Putamen (tissue), 1 donor: ENCODE measurements around the gene BOD1L1.

Source experiments
- DNase-seq: peaks from one replicate; pipeline ENCODE4 v3.0.0-alpha.2; 2016; ENCODE audit warnings: low spot score

The BOD1L1 gene

DNA sequence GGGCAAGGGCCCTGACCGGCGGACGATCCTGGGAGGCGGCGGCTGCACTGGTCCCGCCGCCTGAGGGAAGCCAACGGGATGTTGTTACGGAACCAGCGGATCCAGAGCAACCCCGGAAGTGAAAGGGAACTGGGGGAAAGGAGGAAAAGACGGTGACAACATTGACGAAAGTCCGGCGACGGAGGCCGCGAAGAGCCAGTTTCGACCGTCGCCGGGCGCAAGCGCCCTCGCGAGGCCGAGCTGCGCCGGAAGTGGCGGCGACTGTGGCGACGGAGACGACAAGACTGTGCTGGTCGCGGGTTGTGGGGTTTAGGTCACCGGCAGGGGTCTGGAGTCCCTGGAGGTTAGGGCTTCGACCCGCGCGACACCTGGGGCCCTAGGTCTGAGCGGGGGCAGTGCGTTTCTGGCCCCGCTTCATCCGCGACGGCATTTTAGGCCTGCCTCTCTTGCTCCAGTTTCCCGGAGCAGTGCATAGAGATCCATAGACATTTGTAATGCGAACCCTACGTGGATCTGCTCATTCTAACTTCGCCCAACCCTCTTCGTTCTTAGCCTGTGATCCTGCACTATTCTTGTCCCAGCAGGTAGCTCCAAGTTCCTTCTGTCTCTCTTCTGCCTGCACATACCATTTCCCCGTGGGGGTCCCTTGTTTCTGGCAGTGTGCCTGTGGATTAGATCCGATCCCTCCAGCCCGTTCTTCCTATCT is at the start of gene BOD1L1:
Gene BOD1L1 (minus strand): TSS at position 120 of the 706 bp plus-strand sequence. CDS start 138 bp downstream, outside the sequence.
- peak; percentile 93 for DNase-seq

DNA sequence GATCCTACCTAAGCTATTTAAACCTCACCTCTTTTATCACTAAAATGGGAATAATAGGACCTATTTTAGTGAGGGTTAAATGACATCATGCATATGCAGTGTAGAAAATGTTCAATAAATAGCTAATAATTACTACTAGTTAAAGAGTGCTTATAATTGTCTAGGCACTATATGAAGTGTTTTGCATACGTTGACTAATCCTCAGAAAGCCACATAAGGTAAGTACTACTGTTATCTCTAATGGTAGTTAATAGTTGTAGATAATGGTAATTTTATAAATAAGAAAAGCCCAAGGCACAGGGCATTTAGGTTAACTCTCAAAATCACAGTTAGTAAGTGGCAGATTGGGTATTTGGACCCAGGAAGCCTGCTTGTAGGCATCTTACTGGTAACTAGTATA is 47.4 kb upstream of the BOD1L1 start:
- no peak for DNase-seq

DNA sequence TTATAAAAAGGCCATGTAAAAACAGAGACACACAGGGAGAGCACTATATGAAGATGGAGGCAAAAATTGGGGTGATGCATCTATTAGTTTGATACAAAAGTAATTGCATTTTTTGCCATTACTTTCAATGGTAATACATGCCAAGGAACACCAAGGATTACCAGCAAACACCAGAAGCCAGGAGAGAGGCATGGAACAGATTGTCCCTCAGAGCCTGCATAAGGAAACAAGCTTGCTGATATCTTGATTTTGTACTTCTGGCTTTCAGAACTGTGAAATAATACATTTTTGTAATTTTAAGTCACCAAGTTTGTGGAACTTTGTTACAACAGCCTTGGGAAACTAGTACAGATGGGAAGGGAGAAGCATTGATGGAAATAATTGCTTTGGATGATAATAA is 45.6 kb upstream of the BOD1L1 start:
- DNase-seq, result no peak

DNA sequence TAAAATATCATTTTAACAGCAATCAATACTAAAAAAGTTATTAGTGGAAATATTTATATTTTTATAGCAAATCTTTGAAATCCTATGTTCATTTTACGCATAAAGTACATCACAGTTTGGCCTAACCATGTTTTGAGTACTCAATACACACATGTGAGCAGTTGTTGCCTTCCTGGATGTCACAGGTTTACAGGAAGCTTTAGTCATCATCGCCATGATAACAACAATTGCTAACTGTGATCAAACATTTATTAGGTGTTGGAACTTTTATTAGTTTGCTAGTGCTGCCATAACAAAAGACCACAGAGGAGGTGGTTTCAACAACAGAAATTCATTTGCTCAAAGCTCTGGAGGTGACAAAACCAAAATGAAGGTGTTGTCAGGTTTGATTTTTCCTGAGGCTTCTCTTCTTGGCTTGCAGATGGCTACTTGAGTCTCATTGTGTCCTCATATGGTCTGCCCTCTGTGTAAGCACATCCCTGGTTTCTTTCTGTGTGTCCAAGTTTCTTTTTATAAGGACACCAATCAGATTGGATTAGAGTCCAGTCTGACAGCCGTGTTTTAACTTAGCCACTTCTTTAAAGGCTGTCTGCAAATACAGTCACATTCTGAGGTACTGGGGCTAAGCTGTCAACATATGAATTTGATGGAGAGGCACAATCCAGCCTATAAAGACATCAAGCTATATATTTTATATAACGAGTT is 43.1 kb upstream of the BOD1L1 start:
- no peak for DNase-seq

DNA sequence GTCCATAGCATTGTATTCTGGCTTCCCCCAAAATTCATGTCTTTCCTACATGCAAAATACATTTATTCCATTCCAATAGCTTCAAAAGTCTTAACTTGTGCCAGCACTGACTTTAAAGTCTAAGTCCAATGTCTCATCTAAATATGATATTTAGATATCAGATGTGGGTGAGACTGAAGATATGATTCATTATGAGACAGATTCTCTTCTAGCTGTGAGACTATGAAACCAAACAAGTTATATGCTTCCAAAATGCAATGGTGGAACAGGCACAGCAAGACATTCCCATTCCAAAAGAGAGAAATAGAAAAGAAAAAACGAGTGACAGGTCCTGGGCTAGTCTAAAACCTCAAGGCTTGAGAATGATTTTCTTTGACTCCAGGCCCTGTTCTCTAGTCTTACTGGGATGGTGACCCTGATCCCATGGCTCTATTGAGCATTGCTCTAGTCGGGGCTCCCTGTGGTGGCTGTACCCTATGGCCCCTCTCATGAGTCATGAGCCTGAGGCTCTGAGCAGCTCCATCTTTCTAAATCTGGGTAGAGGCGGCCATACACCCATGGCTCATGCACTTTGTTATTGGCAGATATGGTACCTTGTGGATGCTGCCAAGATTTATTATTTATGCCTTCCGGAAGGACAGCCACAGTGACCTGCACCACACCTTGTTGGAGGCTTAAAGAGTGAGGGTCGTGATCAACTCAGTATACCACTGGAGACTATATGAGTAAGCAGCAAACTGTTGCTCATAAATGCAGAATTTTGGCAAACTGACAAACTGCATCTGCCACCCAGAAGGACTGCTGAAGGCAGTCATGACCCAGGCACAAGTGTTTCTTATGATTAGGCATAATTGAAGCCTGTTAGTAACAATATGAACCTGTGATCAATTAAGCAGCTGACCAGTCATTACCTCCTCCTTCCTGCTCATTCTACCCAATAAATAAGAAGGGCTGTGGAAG is 38.5 kb upstream of the BOD1L1 start:
- no peak for DNase-seq

DNA sequence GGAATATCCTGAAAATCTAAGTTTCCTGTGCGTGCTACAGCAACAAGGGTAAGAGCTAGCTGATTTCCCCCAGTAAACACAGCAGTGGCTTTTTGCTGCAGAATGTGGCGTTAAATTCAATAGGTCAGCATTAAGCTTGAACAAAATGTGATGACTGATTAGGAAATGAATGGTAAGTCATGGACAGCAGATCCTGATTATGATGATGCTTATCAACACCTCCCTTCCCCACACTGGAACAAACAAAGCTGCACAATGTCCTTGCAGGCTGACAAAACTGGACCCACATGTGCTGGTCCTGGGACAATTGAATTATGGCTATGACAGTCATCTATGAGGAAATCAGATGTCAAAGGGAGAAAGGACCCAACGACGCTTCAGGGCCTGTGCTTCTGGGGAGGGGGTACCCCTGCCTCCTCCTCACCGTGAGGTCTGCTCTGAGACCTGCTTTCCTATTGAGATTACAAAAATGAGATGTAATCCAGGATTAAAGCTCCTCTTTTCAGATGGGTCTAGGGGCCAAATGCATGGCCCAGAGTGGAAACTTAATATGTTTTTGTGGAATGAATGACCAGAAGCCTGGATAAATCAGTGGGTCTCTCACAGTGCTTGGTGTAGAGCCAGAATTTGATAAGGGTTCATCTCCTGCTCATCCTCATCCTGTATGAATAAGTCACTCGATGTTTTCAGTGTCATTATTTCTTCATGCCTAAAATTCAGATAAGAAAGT is 32.0 kb upstream of the BOD1L1 start:
- no peak for DNase-seq

DNA sequence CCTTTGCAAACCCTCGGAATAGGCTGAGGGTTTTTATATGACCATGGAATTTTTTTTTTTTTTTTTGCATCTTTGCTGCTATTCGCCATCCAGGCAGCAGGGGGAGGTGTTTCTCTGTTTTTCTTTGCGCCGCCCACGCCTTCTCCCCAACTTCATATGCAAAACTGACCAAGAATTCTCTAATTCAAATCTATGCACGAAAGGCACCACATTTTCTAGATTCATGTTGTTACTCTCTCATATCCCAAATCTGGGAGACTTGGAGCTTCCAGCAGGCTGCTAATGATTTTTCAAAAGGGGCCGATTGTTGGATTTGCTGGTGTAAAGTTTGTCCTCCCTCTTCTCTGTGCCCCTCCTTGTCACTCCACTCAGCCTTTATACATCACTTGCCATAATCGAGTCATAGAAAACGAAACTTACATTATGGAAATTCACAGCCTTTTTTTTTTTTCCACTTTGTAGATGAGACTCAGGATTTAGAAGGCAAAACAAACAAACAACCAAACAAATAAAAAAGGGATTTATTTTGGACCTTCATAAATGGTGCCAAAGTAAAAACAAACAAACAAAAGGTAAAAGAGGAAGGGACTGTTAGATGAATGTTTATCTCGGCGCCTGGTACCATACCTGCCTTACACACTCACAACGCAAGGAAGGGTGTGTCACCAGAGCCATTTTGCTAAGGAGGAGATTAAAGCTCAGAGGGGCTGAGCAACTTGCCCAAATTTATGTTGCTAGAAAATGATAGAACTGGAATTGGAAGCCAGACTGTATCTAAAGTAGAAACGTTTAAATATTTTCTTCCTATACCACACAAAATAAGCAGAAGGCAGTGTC is 29.3 kb upstream of the BOD1L1 start:
- peak; percentile 66 for DNase-seq

DNA sequence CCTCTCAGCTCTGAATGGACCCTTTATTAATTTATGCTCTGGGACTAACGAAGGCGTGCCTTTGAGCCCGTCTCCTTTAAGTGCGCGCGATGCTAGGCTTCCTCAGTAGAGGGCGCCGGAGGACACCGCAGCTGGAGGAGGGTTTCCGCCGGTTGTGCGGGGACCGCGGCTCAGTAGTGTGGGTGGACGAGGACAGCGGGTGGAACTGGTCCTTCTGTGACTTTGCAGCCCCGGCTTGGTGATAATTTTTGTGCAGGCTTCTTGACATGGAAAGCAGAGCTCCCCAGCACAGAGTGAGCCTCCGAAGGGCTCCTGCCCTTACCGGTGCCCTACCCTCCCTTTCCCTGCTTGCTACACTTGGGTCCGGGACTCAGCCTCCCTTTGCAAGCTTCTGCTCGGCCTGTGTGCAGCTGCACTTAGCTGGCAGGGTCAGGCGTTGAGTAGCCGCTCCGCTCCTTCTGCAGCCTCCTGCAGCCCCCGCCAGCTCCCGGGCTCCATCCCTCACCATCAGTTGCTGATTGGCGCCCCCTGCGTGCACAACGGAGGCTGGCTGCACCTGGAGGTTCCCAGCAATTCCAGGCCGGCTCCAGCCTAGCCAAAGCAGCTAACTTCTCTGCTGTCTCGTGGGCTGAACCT is 26.8 kb upstream of the BOD1L1 start:
- DNase-seq, result peak; percentile 80

DNA sequence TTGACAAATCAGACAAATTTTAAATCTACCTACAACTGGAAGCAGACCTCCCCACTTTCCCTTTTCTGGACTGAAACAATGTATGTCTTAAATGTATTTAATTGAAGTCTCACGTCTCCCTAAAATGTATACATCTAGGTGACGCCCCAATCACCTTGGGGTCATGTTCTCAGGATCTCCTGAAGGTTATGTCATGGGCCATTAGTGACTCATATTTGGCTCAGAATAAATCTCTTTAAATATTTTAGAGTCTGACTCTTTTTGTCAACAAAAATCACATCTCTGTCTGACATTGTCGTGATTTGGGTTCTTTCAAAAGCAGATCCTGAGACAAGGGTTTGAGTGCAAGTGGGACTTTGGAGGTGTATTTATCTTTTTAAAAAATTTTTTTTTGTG is 26.2 kb upstream of the BOD1L1 start:
- no peak for DNase-seq

DNA sequence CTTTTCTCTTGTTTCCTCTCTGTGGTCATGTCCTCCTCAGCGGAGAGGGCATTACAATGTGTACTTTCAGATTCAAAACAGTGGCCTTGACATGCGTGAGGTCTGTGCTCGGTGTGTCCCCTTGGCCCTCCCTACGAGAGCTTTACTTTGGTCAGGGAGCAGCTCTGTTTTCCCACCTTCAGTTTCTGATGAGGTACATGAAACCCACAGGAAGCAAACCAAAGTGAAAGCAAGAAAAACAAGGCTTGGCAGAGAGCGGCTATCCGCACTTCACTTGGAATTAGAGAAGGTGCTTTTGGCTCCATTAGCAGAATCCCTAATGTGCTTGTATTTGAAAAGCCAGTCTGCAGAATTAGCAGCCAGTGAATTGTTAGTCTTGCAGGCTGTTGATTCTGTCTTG is 19.5 kb upstream of the BOD1L1 start:
- no peak for DNase-seq

DNA sequence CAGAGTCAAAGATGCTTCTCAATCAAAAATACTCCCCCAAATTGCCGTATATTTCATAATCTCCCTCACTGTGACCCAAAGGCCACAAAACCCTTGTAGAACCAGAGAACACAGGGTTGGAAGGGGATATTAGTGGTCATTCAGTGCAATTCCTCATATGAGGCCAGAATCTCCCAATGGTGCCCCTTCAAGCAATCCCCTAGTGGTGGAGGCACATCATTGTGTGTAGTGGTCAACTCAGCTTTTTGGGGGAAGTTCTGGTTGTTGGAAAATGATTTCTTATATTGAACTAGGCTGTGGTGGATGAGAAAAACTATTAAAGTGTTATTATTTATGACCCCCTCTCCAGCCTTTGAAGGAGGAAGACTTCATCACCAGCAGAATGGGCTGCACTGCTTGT is 17.6 kb upstream of the BOD1L1 start:
- no peak for DNase-seq

DNA sequence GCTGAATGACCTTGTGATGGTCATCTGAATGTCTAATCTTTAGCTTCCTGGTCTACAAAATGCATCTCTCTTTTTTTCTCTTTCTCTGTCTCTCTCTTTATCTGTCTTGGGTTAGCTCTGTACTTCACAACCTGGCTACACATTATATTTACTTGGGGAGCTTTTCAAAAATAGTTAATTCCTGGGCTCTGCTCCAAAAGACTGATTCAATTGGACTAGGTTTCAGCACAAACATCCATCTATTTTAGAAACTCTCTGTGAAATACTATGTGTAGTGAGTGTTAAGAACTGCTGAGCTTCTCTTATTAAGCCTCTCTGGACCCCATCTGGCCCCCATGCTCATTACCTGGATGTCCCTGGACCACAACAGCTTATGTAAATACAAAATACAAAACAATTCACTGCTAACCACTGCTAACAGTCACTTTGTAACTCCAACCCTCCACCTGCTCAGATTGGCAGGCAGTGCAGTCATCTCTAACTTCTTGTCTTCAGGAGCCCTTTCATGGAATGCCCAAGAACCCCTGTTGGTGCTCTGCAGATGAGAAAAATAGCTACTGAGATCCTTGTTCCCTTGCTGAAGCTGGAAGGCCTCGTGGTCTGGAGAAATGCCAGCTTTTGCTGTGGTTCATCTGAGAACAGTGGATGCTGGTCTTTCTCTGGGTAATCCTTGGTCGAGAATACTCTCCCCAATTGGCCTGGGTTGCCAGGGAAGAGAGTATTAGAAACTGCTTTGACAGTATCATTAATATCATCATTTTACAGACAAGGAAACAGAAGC is 14.8 kb upstream of the BOD1L1 start:
- DNase-seq, result no peak

DNA sequence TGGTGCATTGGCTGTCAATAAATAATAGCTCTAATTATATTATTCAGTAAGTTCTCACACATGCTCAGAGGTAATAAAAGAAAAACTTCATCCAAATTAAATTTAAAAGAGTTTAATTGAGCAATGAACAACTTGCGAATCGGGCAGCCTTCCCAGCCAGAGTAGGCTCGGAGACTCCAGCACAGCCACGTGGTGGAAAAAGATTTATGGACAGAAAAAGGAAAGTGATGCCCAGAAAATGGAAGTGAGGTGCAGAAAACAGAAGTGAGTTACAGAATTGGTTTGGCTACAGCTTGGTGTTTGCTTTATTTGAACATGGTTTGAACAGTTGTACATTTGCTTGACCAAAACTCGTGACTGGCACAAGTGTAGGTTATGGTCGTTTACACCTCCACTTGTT is 13.6 kb upstream of the BOD1L1 start:
- DNase-seq, result peak; percentile 45

DNA sequence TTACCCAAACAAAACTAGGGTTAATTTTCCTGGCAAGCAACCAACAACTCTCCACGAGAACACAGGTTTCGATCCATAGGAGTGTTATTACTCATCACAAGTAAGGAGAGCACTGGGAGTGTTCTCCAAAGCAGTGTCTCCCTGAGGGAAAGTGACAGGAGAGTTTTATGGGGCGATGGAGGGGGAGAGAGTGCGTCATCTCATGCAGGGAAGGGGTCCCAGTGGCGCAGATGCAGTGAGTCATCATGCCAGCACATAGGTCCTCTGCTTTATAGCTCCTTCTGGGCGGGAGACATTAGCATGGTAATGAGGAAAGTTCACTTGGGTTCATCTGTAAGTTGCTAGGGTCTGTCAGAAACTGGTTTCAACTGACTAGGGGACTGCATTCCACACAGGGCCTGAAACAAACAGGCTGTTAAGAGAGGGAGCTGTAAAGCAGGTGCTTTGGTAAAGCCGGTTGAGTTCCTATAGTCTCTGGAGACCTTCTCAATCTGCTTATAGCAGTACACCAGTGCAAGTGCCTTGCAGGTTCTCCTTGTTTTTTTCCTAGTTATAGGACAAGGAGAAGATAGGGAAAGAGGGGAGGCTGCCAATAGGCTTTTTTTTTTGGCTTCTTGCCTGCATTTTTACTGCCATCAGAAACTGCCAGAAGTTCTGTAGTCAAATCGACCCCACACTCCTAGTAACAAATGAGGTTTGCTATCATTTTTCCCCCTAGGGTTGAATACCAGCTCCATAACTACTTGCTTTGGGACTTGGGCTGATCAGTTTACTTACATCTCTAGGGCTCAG is 12.8 kb upstream of the BOD1L1 start:
- no peak for DNase-seq

DNA sequence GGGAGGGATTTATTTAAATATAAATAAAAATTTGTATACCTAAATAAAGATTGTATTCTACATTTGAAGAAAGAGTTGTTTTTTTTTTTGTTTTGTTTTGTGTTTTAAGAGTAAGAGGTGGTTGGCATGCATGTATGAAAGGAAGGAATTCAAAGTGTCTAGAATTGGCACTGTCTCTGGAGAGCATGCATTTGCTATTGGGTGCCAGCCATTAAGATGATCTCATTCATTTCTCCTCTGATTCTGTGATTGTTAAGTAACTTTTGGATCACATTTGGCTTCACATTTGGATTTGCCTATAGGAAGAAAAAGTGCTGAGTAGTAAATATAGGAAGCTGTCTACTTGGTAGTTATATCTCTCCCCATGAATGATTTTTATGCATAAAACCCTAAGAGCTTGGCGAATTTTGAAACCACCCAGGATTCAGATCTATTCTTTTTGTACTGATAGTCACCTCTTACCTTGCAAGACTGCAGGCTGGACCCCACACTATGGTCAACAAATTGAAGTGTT is 7.8 kb upstream of the BOD1L1 start:
- no peak for DNase-seq

DNA sequence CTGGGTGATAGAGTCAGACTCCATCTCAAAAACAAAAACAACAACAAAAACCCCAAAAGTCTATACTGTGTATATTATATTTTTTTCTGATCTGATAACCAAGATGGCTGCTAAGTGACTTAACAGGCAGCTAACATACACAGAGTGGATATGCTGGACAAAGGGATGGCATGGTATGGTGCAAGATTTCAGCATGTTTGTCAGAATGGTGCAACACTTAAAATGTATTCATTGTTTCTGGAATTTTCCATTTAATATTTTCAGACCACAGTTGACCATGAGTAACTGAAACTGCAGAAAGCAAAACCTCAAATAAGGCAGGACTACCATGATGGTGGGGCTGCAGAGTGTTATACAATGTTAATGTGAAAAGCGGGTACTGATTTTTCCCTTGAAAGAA is 6.1 kb upstream of the BOD1L1 start:
- DNase-seq, result no peak

DNA sequence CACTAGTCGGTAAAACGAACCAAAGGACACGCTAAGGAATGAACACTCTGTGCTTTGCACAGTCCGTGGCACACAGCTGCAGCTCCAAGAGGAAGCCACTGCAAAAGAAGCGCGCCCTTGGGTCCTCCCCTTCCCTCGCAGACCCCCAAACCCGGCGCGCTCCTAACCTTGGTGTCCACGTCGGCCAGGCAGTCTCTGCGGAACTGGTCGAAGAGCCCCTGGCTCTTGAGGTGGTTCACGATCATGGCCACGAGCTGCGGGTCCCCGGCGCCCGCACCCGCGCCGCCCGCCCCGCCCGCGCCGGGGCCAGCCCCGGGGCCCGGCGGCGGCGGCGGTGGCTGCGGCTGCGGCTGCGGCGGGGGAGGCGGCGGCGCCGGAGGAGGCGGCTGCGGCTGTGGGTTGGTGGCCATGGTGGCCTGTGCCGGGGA is 333 bp downstream of the BOD1L1 start:
- DNase-seq, result no peak

DNA sequence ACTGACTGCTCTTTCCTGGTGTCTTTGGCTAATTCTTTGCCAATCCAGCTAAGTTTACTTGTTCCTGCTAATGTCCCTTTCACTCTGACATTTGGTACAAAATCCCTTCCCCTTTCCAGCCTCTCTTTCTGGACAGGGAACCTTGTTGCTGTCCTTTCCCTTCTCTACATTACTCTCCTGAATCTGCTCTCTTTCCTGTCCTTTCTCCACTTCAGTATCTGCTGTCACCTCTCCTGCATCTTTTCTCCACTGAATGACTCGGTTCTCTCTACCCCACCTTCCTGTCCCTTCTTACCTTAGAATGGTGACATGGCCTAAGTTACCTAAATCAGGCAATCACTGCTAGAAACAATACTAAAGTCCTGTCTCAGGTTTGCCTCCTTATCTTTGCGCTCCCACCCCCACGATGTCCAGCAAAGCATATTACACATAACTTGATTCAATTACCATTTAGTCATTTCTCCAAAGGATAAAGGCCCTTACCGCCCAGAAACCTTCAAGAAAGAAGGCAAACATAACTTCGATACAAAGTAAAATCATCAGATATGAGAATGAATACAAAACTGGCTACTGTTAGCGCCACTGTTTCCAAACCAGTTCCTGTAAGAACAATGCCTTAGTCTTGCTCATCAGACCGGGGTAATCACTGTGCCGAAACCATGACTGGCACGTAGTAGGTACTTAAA is 890 bp downstream of the BOD1L1 start:
- DNase-seq, result no peak
